Neural cell (in vitro differentiated cells): ENCODE results near the gene OR52A1. TPM values are rescaled to one million over a fixed set of nuclear protein-coding genes. Genes with fewer than 3 reads are reported as not detected.
"Not testable (repeated sequence)": the region's sequence is repeated elsewhere in the genome, so short reads cannot be mapped to it uniquely, and the experiment has no call there.

Source experiments
- H2AFZ ChIP-seq: fragments of 200-600, 300-800 bp; sonication (generic), shearing (Covaris generic); 2 replicates; pipeline ENCODE4 v1.6.0; 2014; ENCODE audit warnings: low read depth, mild to moderate bottlenecking, antibody characterized with exemption, low read length, moderate library complexity
- H3F3A ChIP-seq: fragments of 200-600 bp; shearing (Covaris generic); 2 replicates; pipeline ENCODE4 v1.6.1; 2016; ENCODE audit warnings: mild to moderate bottlenecking, moderate library complexity, mixed read lengths, antibody characterized with exemption, low read length; ENCODE audit not compliant: insufficient read depth, poor library complexity, severe bottlenecking
- H3K27ac ChIP-seq: fragments of 200-600, 300-800 bp; sonication (generic), shearing (Covaris generic); 2 replicates; pipeline ENCODE4 v1.5.1; 2014; ENCODE audit warnings: mild to moderate bottlenecking, low read length, moderate library complexity
- H3K27me3 ChIP-seq: fragments of 300-800, 200-600 bp; sonication (generic), shearing (Covaris generic); 2 replicates; pipeline ENCODE4 v1.6.0; 2014; ENCODE audit warnings: mild to moderate bottlenecking, low read depth, low read length, moderate library complexity; ENCODE audit not compliant: insufficient read depth
- H3K36me3 ChIP-seq: fragments of 300-800, 200-600 bp; sonication (generic), shearing (Covaris generic); 2 replicates; pipeline ENCODE4 v1.5.1; 2014; ENCODE audit warnings: mild to moderate bottlenecking, antibody characterized with exemption, low read length, moderate library complexity; ENCODE audit not compliant: insufficient read depth
- H3K4me2 ChIP-seq: fragments of 300-800, 200-600 bp; sonication (generic), shearing (Covaris generic); 2 replicates; pipeline ENCODE4 v1.6.0; 2014; ENCODE audit warnings: mild to moderate bottlenecking, low read length
- H3K4me3 ChIP-seq: fragments of 300-800, 200-600 bp; sonication (generic), shearing (Covaris generic); 2 replicates; pipeline ENCODE4 v1.5.1; 2014; ENCODE audit warnings: mild to moderate bottlenecking, low read length, moderate library complexity
- H3K79me2 ChIP-seq: fragments of 200-600 bp; shearing (Covaris generic); replicated peaks from 2 replicates; pipeline ENCODE4 v1.6.0; 2014; ENCODE audit warnings: mild to moderate bottlenecking, low read length, moderate library complexity; ENCODE audit not compliant: insufficient read depth
- H3K9ac ChIP-seq: fragments of 300-800, 200-600 bp; sonication (generic), shearing (Covaris generic); 2 replicates; pipeline ENCODE4 v1.6.1; 2016; ENCODE audit warnings: mild to moderate bottlenecking, low read length, mixed read lengths
- H3K9me2 ChIP-seq: fragments of 200-600 bp; shearing (Covaris generic); 2 replicates; pipeline ENCODE4 v1.6.1; 2016; ENCODE audit warnings: mild to moderate bottlenecking, low read length, mixed read lengths; ENCODE audit not compliant: insufficient read depth
- H3K9me3 ChIP-seq: fragments of 200-600, 300-800 bp; sonication (generic), shearing (Covaris generic); 2 replicates; pipeline ENCODE4 v1.6.1; 2016; ENCODE audit warnings: mild to moderate bottlenecking, mixed run types, low read length, moderate library complexity, mixed read lengths
- H4K20me1 ChIP-seq: fragments of 200-600 bp; shearing (Covaris generic); 2 replicates; pipeline ENCODE4 v1.6.1; 2016; ENCODE audit warnings: mild to moderate bottlenecking, mixed run types; ENCODE audit not compliant: insufficient read depth
- EP300 ChIP-seq: fragments of 450-650 bp; conservative IDR thresholded peaks from 2 replicates; pipeline ENCODE4 v1.6.1; 2014; ENCODE audit warnings: antibody characterized with exemption, mild to moderate bottlenecking, moderate library complexity; ENCODE audit not compliant: poor library complexity, severe bottlenecking
- EZH2 ChIP-seq: fragments of 200-600, 300-800 bp; shearing (Covaris generic), sonication (generic); IDR thresholded peaks from 2 replicates; pipeline ENCODE4 v1.6.1; 2014; ENCODE audit warnings: antibody characterized with exemption, low read length, borderline replicate concordance, mild to moderate bottlenecking; ENCODE audit not compliant: insufficient read depth, poor library complexity, severe bottlenecking
- MXI1 ChIP-seq: fragments of 450-650 bp; conservative IDR thresholded peaks from 2 replicates; pipeline ENCODE4 v1.6.1; 2014; ENCODE audit warnings: antibody characterized with exemption, mild to moderate bottlenecking; ENCODE audit not compliant: poor library complexity, severe bottlenecking
- POLR2AphosphoS5 ChIP-seq: IDR thresholded peaks from 2 replicates; pipeline ENCODE4 v1.6.1; 2012
- RAD21 ChIP-seq: fragments of 450-650 bp; conservative IDR thresholded peaks from 2 replicates; pipeline ENCODE4 v1.6.1; 2014; ENCODE audit warnings: antibody characterized with exemption, mild to moderate bottlenecking, moderate library complexity
- SMC3 ChIP-seq: fragments of 450-650 bp; conservative IDR thresholded peaks from 2 replicates; pipeline ENCODE4 v1.6.1; 2014; ENCODE audit warnings: antibody characterized with exemption, mild to moderate bottlenecking, moderate library complexity; ENCODE audit not compliant: poor library complexity
- TAF1 ChIP-seq: IDR thresholded peaks from 2 replicates; pipeline ENCODE4 v1.6.1; 2012; ENCODE audit warnings: low read depth
- polyA plus RNA-seq: library from polyadenylated mRNA; depleted of rRNA; stranded (reverse); fragments of >200 nt; gene quantifications from 2 replicates; pipeline ENCODE4 v1.2.3, GENCODE V29; 2014
- TF ChIP-seq, protein P1 (sequence below): fragments of 450-650 bp; IDR thresholded peaks from 2 replicates; pipeline ENCODE4 v1.5.1; 2014; ENCODE audit warnings: antibody characterized with exemption, mild to moderate bottlenecking, moderate library complexity; ENCODE audit not compliant: poor library complexity, severe bottlenecking
- TF ChIP-seq, protein P2 (sequence below): IDR thresholded peaks from 2 replicates; pipeline ENCODE4 v1.6.1; 2012; ENCODE audit warnings: borderline replicate concordance

Gene OR52A1
- polyA plus RNA-seq, 1 donor from 2014 or later, result not detected

DNA sequence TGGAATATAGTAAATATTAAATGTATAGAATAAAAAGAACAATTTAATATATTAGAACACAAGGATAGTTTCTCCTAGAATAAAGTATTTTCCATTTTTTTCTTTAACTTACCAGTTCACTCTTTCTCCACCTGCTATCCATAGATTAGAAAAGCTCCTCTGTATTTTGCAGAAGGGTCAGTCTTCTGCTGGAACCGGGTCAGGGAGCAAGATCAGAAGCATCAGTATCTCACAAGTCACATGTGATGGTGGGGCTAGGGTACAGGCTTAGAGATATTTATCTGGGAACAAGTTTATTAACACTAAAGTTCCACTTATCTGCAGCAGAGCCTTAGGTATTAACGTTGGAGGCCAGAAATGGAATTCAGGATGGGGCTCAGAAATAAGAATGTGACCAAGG, 17.3 kb upstream of the OR52A1 start:
- Histone ChIP-seq H3K4me3 (no peak overlapping the region), H3K79me2 (no peaks in the 10 kb centered on the region), H3K9me3 (no peaks in the 10 kb centered on the region), H3K27ac (no peak overlapping the region), H3K27me3 (no peaks in the 10 kb centered on the region), H4K20me1 (no peaks in the 10 kb centered on the region), H3K4me2 (no peak overlapping the region), H3K9me2 (no peaks in the 10 kb centered on the region), H3F3A (no peaks in the 10 kb centered on the region), H3K9ac (no peak overlapping the region), H2AFZ (no peak overlapping the region), H3K36me3 (no peaks in the 10 kb centered on the region)
- no peak for TF ChIP-seq SMC3
- TF ChIP-seq, protein P1, sequence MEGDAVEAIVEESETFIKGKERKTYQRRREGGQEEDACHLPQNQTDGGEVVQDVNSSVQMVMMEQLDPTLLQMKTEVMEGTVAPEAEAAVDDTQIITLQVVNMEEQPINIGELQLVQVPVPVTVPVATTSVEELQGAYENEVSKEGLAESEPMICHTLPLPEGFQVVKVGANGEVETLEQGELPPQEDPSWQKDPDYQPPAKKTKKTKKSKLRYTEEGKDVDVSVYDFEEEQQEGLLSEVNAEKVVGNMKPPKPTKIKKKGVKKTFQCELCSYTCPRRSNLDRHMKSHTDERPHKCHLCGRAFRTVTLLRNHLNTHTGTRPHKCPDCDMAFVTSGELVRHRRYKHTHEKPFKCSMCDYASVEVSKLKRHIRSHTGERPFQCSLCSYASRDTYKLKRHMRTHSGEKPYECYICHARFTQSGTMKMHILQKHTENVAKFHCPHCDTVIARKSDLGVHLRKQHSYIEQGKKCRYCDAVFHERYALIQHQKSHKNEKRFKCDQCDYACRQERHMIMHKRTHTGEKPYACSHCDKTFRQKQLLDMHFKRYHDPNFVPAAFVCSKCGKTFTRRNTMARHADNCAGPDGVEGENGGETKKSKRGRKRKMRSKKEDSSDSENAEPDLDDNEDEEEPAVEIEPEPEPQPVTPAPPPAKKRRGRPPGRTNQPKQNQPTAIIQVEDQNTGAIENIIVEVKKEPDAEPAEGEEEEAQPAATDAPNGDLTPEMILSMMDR, result no peak
- no peak for TF ChIP-seq MXI1
- TF ChIP-seq EP300, result no peak
- TF ChIP-seq RAD21, result no peak
- no peak for TF ChIP-seq TAF1
- no peak for TF ChIP-seq POLR2AphosphoS5
- no peak for TF ChIP-seq EZH2
- TF ChIP-seq, protein P2, sequence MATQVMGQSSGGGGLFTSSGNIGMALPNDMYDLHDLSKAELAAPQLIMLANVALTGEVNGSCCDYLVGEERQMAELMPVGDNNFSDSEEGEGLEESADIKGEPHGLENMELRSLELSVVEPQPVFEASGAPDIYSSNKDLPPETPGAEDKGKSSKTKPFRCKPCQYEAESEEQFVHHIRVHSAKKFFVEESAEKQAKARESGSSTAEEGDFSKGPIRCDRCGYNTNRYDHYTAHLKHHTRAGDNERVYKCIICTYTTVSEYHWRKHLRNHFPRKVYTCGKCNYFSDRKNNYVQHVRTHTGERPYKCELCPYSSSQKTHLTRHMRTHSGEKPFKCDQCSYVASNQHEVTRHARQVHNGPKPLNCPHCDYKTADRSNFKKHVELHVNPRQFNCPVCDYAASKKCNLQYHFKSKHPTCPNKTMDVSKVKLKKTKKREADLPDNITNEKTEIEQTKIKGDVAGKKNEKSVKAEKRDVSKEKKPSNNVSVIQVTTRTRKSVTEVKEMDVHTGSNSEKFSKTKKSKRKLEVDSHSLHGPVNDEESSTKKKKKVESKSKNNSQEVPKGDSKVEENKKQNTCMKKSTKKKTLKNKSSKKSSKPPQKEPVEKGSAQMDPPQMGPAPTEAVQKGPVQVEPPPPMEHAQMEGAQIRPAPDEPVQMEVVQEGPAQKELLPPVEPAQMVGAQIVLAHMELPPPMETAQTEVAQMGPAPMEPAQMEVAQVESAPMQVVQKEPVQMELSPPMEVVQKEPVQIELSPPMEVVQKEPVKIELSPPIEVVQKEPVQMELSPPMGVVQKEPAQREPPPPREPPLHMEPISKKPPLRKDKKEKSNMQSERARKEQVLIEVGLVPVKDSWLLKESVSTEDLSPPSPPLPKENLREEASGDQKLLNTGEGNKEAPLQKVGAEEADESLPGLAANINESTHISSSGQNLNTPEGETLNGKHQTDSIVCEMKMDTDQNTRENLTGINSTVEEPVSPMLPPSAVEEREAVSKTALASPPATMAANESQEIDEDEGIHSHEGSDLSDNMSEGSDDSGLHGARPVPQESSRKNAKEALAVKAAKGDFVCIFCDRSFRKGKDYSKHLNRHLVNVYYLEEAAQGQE, result no peak

DNA sequence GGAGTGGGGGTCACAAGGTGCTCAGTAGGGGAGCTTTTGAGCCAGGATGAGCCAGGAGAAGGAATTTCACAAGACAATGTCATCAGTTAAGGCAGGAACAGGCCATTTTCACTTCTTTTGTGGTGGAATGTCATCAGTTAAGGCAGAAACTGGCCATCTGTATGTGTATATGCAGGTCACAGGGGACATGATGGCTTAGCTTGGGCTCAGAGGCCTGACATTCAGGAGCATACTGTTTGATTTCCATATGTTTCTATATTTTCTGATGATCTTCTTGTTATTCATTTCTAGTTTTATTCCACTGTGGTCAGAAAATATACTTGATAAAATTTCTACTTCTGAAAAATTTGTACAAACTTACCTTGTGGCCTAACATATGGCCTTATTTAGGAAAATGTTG, 11.3 kb upstream of the OR52A1 start:
- not testable (repeated sequence) for H3K4me3 ChIP-seq, H3K27me3 ChIP-seq, H3K27ac ChIP-seq, H3K36me3 ChIP-seq, H3K79me2 ChIP-seq, H3K9me3 ChIP-seq, H3F3A ChIP-seq, H3K9ac ChIP-seq, H2AFZ ChIP-seq, H3K9me2 ChIP-seq, H3K4me2 ChIP-seq, H4K20me1 ChIP-seq

DNA sequence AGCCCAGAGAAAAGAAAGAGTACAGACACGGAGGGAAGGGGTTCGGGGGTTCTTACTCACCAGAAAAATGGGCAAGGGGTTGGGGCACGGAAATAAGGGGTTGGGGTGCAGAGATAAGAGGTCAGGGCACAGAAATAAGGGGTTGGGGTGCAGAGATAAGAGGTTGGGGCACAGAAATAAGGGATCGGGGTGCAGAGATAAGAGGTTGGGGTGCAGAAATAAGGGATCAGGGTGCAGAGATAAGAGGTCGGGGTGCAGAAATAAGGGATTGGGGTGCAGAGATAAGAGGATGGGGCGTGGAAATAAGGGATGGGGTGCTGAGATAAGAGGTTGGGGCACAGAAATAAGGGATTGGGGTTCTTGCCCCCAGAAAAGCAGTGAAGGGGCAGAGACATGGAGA, 10.2 kb upstream of the OR52A1 start:
- not testable (repeated sequence) for H3F3A ChIP-seq, H2AFZ ChIP-seq, H3K36me3 ChIP-seq, H3K27me3 ChIP-seq, H3K4me3 ChIP-seq, H3K79me2 ChIP-seq, H3K9ac ChIP-seq, H3K9me3 ChIP-seq, H3K27ac ChIP-seq, H4K20me1 ChIP-seq, H3K9me2 ChIP-seq, H3K4me2 ChIP-seq

DNA sequence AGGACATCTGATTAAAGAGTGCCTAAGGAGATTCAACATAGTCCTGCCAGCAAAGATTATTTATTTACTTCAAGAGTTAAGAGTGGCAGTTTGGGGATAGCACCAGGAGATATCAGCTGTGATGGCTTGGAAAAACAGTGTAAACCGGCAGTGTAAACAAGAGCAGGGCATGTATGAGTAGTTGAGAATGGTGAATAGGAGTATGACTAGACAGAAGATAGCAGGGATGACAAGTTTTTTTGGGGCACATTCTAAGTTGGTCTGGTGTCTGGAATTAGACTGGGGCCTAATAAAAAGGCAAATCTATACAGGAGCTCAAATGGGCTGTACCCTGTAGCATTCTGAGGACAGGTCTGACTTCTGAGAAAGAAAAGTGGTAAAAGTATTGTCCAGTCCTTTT, 6.5 kb upstream of the OR52A1 start:
- not testable (repeated sequence) for H4K20me1 ChIP-seq, H3F3A ChIP-seq, H3K9me3 ChIP-seq, H3K27ac ChIP-seq, H3K9ac ChIP-seq, H3K4me2 ChIP-seq, H3K4me3 ChIP-seq, H3K36me3 ChIP-seq, H3K79me2 ChIP-seq, H3K27me3 ChIP-seq, H3K9me2 ChIP-seq, H2AFZ ChIP-seq

DNA sequence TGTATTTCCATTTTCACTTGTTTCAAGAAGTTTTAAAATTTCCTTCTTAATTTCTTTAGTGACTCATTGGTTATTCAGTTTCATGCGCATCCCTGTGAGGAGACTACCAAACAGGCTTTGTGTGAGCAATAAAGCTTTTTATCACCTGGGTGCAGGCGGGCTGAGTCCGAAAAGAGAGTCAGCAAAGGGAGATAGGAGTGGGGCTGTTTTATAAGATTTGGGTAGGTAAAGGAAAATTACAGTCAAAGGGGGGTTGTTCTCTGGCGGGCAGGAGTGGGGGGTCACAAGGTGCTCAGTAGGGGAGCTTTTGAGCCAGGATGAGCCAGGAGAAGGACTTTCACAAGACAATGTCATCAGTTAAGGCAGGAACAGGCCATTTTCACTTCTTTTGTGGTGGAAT, 5.7 kb upstream of the OR52A1 start:
- not testable (repeated sequence) for H3K27me3 ChIP-seq, H3F3A ChIP-seq, H3K27ac ChIP-seq, H3K9me3 ChIP-seq, H3K9ac ChIP-seq, H3K36me3 ChIP-seq, H3K79me2 ChIP-seq, H3K4me2 ChIP-seq, H2AFZ ChIP-seq, H3K9me2 ChIP-seq, H3K4me3 ChIP-seq, H4K20me1 ChIP-seq
